NCI-H1092 treated with DMSO at 0.1 percent for 48 hours (cell line): ENCODE measurements around the gene ETV7.
A peak's percentile ranks its signal among the peaks of the same experiment; 100 is the strongest.
"Not testable (repeated sequence)": the region's sequence is repeated elsewhere in the genome, so short reads cannot be mapped to it uniquely, and the experiment has no call there.

Experiments
- DNase-seq: peaks from one replicate; lab custom pipeline; 2025; lab: John Stamatoyannopoulos, UW

Gene ETV7

DNA sequence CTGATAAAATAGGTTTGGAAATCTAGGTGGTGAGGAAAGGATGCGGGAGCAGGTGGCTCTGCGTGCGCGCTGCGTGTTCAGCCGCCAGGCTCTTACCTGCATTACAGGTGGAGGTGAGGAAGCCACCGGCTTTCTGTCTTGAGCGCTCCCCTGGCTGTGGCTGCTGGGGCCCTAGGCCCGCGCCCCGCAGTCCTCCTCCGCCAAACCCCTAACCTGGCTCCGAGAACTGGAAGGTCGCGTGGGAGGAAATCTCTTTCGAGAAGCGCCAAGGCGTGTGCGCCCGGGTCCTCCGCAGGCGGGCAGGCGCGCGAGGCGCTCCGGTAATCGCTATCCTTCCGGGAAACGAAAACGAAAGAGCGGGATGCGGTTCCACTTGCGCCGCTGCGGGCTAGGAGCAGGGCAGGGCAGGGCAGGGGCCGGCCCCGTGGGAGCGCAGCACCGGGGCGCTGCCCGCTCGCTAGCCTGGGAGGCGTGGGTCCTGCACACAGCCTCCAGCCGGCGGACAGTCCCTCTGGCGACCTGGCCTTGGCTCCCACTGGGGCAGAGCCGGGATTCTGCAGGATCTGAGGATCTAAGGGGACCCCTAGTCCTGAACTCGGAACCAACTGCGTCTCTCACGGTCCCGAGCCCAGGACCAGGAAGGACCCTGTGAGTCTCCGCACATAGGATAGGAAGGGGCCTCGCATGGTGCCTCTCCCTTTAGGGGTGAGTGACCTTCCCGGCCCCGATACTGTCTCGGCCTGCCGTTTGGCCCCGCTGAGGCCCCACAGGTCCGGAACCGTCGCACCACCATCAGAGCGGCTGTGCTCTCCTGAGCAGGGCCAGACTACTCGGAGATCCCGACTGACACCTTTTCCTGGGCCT lies at the start of gene ETV7:
TSS of gene ETV7 (minus strand) at position 230 of the 864 bp plus-strand sequence. CDS start at position 102, 128 bp downstream.
- DNase-seq, result no peak

DNA sequence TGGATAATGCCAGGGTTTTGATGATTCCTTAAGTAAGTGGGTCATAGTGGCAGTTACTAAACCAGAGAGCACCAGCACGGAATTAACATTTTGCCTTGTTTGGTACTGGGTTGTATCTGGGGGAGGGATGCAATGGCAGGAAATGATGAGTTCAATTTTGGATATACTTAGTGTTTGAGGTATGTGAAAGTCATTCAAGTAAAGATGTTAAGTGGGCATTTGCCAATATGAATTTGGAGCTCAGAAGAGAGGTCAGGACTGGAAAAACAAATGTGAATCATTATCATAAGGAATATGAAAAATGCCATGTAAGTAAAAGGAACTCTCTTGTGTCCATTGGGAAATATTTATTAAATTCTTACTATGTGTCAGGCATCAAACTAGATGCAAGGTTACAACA lies 49.0 kb upstream of the ETV7 start:
- DNase-seq, result no peak

DNA sequence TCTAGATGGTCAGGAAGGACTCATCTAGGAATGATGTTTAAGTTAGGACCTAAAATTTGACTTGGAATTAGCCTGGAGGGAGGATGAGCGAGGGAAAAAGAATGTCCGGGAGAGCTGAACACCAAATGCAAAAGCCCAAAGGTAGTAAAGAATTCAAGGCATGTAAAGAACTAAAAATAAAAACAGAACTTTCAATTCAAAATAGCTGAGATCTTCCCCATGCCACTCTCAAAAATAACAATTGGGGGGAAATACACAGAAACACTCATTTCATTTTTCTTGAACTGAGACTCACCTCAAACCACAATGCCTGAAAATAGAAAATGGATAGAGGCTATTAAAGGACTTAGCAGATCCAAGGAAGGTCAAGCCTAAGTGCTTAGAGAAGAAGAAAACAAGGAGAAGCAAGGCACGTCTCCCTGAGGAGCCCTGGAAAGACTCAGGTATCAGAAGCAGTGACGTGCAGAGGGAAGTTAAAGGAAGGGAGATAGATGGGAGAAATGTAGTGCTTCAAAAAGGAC lies 44.7 kb upstream of the ETV7 start:
- DNase-seq, result no peak

DNA sequence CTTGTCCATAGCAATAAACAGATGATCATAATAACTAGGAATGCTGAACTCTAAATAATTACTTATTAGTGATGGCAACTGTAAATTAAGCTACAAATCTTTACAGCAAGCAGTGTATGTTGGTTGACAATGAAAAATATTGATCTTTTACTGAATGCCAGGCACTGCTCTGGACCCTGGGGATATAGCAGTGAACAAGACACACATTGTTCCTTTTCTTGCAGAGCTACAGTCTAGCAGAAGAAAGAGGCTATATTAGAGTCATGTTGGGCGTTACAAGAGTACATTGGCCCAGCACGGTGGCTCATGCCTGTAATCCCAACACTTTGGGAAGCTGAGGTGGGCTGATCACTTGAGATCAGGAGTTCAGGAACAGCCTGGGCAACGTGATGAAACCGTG lies 43.7 kb upstream of the ETV7 start:
- no peak for DNase-seq

DNA sequence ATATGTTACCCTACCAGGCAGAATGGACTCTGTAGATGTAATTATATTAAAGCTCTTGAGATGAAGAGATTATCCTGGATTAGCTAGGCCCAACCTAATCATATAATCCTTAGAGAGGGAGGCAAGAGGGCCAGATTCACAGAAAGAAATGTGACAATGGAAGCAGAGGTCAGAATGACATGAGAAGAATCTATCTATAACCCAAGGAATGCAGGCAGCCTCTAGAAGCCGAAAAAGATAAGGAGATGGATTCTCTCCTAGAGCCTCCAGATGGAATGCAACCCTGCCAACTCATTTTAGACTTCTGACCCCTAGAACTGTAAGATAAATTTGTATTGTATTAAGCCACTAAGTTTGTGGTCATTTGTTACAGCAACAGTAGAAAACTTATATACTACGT lies 42.9 kb upstream of the ETV7 start:
- DNase-seq, result no peak

DNA sequence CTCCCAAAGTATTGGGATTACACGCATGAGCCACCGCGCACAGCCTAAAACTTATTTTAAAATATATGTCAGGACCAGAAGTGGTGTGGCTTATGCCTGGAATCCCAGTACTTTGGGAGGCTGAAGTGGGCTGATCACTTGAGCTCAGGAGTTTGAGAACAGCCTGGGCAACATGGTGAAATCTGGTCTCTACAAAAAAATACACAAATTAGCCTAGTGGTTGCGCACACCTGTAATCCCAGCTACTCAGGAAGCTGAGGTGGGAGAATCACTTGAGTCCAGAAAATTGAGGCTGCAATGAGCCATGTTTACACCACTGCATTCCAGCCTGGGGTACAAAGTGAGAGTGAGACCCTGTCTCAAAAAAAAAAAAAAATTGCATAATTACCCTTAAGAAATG lies 41.4 kb upstream of the ETV7 start:
- no peak for DNase-seq

DNA sequence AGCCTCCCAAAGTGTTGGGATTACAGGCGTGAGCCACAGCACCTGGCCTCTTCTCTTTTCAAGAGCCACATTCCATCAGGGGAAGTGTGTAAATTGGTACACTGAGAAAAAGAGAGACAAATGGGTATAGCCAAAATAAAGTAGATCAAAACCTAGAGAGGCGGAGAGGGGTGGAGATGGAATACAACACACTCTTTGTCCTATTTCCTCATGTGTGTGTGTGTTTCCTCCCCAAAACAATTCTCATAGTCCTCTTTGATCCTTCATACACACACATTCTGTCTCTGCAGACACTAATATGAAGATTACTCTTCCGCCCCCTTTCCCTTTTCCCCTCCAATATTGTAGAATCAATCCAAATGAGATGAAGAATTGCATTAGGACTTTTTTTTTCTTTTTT lies 39.2 kb upstream of the ETV7 start:
- DNase-seq, result no peak

DNA sequence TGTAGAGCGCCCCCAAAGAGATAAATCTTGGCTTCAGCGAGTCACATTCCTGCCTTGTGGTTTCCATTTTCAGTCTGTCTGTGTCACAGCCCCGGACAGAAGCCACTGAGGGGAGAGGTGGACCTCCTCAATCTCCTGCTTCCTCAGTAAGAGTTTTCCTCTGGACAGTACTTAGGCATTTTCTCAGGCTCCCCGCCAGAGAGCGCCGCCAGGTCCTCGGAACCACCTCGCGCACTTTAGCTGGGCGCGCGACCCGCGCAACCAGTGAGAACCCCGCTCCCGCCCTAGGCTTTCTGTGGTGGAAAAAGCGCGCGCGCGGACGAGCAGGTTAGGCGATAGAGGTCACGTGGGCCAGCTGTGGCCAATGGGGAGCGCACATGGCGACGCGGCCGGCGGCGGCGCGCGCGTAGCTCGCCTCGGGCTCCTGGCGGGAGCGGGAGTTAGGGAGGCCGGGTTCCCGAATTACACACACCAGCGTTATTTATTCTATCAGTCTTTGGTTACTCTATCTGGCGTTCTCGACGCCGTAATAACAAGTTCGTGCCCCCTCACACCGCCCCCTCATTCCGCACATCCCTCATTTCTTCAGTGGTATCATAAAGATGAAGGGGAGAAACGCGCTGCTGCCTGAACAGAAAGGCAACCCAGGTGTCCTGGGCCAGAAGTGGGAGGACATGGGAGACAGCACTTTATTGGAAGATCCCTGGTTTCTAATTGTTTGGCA lies 35.8 kb upstream of the ETV7 start:
- peak; percentile 94 for DNase-seq

DNA sequence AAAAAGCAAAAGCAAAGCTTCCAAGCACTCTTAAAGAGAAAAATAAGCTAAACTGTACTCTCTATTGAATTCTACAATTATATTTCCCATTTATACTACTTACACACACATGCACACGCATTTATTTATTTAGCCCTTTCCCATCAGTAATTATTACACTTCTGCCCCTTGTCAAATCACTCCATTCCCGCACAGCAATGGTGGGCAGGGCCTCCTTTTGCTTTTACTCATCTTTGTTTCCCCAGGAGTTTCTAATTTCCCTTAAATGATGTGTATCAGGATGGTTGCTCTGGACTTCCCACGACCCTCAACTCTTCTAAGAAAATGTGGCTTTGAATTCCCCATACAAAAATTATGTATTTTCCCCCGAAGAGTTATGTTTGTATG lies 35.2 kb upstream of the ETV7 start:
- no peak for DNase-seq

DNA sequence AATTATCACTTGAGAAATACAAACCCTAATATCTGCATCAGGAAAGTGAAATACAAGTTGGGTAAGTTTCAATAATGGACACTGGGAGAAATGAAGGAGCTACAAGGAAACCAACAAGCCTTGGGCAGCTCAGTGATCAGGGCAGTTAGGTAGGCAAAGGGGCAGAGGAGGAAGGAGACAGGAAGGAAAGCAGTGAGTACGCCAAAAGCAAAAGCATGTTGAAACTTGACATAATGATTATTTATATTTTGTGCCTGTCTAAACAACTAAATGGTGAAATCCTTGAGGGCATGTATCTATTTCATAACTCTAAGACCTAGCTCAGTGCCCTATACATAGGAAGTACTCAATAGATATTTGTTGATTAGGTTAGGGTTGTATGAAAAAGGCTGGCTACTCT lies 31.8 kb upstream of the ETV7 start:
- DNase-seq, result no peak

DNA sequence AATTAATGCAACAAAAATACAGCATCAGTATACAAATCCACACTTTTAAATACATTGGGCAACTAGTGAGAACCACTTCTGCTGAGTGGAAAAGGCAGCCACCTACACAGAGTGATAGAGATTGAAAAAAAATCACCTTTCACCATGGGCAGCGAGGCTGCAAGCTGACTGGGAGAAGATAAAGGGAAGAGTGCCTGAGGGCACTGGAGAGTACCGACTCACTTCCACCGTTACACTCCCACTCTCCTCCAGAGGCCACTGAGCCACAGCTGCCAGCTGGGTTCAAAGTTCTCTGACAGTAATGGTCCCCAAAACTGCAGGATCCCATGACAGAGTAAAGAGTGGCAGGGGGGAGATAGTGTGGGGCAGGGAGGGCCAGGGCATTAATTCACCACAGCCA lies 31.1 kb upstream of the ETV7 start:
- DNase-seq, result no peak

DNA sequence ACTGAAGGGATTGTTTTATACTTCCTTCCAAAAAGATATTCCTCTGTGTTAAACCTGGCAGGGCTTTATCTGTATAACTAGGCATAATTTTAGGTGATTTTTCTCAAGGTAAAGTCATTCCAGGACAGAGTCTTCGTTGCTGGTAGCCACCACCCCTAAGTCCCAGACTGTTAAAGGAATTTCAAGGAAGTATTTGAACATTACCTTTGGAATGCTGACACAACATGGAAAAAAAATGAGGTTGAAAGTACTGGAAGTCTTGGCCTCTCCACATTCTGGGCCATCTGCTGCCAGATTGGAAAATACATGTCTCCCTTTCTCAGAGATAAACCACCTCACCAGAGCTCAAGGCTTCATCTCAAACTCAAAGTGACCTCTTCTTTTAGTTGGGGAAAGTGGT lies 27.0 kb upstream of the ETV7 start:
- no peak for DNase-seq

DNA sequence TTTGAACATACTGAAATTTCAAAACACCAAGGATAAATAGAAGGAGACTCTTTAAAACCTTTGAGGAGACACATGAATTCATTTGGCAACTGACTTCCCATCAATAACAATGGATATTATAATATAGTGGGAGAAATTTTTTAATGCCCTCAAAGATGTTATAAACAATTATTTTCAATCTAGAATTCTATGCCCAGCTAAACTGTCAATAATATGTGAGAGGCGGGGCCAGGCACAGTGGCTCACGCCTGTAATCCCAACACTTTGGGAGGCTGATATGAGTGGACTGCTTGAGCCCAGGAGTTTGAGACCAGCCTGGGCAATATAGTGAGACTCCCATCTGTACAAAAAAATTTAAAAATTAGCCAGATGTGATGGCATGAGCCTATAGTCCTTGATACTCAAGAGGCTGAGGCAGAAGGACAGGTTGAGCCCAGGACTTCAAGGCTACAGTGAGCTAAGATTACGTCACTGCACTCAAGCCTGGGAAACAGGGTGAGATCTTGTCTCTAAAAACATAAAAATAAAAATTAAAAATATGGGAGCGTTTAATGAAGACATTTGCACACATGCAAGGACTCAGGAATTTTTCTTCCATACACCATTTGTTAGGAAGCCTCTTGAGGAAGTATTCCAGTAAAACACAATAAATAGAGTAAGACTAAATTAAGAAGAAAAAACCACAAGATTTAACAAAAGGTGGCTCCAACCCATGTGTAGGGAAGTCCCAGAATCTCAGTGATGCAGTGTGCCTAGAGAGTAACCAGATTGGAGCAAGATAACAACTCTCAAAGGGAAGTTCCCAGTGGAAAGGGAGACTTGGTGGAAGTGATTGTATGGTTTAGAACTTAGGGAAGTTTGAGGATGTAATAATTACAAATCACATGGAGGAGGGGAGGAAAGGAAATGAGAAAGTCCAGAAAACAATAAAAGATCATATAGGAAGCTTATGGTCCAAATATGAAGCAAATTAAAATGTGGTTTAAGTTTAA lies 26.3 kb upstream of the ETV7 start:
- DNase-seq, result no peak

DNA sequence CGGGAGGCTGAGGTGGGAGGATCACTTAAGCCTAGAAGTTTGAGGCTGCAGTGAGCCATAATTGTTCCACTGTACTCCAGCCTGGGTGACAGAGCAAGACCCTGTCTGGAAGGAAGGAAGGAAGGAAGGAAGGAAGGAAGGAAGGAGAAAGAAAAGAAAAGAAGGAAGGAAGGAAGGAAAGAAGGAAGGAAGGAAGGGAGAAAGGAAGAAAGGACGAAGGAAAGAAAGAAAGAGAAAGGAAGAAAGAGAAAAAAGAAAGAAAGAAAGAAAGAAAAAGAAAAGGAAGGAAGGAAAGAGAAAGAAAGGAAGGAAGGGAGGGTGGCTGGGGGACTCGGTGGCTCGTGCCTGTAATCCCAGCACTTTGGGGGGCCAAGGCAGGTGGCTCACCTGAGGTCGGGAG lies 22.2 kb upstream of the ETV7 start:
- not testable (repeated sequence) for DNase-seq

DNA sequence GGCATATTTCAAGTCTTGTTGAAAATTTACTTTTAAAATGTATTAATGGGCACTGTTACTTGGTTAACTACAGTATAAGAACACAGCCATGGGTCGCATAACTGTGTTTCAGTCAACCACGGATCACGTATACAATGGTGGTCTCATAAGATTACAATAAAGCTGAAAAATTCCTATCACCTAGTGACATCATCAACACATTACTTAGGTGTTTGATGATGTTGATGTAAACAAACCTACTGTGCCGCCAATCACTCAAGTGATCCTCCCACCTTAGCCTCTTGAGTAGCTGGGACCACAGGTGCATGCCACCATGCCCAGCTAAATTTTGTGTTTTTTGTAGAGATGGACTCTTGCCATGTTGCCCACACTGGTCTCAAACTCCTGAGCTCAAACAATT lies 16.7 kb upstream of the ETV7 start:
- DNase-seq, result no peak

DNA sequence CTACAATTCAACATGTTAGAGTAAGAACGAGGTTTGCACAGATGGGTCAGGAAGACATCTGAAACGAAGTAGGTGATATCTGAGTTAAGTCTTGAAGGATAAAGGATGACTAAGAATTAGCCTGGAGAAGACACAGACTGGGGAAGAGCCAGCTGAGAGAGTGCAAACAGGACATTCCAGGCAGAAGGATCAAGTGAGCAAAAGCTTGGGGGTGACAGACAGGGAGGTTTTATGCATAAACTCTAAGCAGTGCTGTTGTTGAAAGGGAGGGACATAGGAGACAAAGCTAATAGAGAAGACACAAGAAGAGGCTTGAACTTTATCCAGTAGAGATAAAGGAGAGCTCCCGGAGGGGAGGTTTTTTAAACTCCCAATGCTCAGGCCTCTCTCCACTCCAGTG lies 15.0 kb upstream of the ETV7 start:
- DNase-seq, result no peak

DNA sequence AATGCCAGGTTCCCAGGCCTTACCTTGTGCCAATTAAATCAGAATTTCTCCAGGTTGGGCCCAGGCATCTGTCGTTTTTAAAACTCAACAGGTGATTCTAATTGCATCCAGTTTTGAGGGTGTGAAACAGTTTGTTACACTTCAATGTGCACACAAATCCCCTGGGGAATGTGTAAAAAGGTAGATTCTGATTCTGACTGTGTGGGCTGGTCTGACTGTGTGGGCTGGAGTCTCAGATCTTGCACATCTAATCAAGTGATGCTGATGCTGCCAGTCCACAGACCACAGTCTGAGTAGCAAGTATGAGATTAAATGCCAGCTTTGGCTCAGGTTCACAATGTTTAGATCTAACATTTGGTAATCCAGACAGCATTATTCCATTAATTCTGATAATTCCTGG lies 12.5 kb upstream of the ETV7 start:
- no peak for DNase-seq

DNA sequence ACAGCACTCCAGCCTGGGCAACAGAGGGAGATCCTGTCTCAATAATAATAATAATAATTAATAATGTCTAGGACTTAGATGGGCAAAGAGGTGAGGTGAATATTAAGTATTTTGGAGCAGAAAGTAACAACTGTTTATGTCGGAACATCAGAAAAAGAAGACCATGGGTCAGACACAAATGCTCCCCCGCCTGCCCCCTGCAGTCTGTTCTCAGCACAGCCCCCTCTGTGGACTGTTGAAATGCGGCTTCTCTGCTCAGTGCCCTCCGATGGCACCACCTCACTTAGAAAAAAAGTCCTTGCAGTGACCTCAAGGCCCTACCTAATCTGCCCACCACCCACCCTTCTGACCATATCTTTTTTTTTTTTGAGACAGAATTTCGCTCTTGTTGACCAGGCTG lies 5.2 kb upstream of the ETV7 start:
- DNase-seq, result no peak

DNA sequence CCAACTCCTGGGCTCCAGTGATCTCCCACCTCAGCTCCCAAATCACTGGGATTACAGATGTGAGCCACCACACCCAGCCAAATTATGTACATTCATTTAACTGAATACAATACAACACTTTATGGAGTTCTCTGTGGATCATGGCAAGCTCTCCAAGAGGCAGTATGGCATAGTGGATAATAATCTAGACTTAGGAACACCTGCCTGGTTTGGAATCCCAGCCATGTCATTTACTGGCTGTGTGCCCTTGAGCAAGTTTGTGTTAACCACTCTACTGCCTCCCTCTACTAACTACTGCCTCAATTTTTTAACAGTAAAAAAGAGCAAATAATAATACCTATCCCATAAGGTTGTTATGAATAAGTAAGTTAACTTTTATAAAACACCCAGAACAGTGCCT lies 1.9 kb upstream of the ETV7 start:
- DNase-seq, result no peak

DNA sequence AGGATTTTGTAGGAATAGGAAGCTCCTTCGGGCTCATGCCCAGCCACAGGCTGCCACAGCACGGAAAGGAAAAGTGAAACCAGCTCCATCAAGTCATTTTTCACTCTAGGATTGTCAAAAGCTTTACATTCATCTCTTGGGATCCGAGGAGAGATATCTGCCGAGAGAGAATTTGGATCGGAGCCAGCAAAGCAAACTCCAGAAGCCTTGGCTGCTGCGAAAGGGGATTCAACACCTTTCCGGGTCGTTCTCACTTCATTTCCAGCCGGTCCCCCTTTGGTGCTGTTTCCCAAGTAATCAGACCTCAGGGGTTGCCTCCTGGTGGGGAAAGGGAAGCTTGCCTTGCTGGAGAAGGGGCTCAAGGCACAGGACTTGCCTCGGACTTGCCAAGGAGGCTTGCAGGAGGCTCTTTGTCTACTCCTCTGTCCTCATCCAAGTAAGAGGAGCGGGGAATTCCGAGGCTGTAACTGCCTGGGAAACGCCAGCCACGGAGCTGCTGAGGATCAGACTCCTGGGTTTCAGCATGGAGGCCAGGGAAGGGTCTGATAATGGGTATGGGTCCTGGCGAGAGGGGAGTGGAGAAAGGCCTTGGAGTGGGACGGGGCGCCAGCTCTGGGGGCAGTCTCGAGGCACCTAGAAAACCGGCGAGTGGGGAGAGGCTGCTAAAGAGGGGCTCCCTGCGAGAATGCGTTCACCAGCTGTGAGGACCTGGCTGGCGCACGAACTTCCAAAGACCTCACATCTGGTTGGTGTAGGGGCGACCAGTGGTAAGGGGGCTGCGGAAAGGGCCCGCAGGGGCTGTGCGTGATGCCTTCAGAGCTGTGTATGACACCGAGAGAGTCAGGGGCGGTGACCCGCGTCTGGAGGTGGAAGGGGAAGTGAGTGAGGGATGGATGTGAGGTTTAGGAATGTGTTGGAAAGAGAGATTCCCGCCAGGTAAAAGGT lies 702 bp downstream of the ETV7 start:
- DNase-seq, result peak; percentile 16

DNA sequence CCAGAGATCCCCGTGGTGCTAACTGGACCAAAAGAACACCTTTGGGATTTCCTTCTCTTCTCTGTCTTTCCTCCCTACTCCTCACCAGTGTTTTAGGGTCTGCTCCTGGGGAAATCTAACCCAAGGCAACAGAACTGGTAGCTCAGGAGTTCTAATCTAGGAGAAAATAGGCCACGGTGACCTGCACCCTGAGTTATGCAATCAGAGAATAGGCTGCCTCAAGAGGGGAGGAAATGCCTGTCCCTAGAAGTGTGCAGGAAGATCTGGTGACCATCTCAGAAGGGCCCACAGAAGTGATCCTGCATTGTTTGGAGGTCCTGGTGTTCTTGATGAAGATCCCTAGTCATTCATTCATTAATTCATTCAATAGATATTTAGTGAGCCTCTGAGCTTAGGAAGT lies 3.4 kb downstream of the ETV7 start:
- DNase-seq, result no peak
